Fibroblast of lung (primary cell): ENCODE measurements around the gene SLC1A7. TPM values are rescaled to one million over a fixed set of nuclear protein-coding genes. Genes with fewer than 3 reads are reported as not detected.
A peak's percentile ranks its signal among the peaks of the same experiment; 100 is the strongest.

Source experiments
- DNase-seq, 2 donors: peaks; one replicate each; pipeline versions ENCODE4 v3.0.0 to v3.0.0-alpha.2; 2010; ENCODE audit warnings: low read depth in 2 of 2
- H2AFZ ChIP-seq: 2 replicates; pipeline ENCODE4 v1.5.1; 2012; ENCODE audit warnings: low read length, control low read depth, inconsistent platforms
- H3K27ac ChIP-seq: 2 replicates; pipeline ENCODE4 v1.5.1; 2011; ENCODE audit warnings: low read length, control low read depth; ENCODE audit not compliant: insufficient read depth
- H3K27me3 ChIP-seq: 2 replicates; pipeline ENCODE4 v1.5.1; 2011; ENCODE audit warnings: mild to moderate bottlenecking, low read length; ENCODE audit not compliant: control insufficient read depth, insufficient read depth
- H3K36me3 ChIP-seq: 2 replicates; pipeline ENCODE4 v1.5.1; 2011; ENCODE audit warnings: low read length; ENCODE audit not compliant: control insufficient read depth, insufficient read depth
- H3K4me1 ChIP-seq: 2 replicates; pipeline ENCODE4 v1.5.1; 2011; ENCODE audit warnings: low read length; ENCODE audit not compliant: control insufficient read depth, insufficient read depth; ENCODE audit errors: extremely low read depth
- H3K4me2 ChIP-seq: 2 replicates; pipeline ENCODE4 v1.5.1; 2011; ENCODE audit warnings: low read length, control low read depth; ENCODE audit not compliant: insufficient read depth; ENCODE audit errors: extremely low read depth
- H3K4me3 ChIP-seq, 4 experiments: fragments of 200-600 bp in 1 of 4; sonication (generic) in 1 of 4; replicated peaks in 1 of 4; 2 replicates each; pipeline ENCODE4 v1.5.1; 2011 to 2016; ENCODE audit warnings: low read length in 4 of 4, low read depth in 3 of 4, mild to moderate bottlenecking in 3 of 4, control low read depth in 2 of 4, inconsistent platforms in 1 of 4, mixed read lengths in 1 of 4; ENCODE audit not compliant: insufficient read depth in 1 of 4; ENCODE audit errors: control extremely low read depth in 1 of 4
- H3K79me2 ChIP-seq: 2 replicates; pipeline ENCODE4 v1.5.1; 2012; ENCODE audit warnings: mild to moderate bottlenecking, low read length, inconsistent platforms; ENCODE audit not compliant: control insufficient read depth, insufficient read depth
- H3K9ac ChIP-seq: 2 replicates; pipeline ENCODE4 v1.5.1; 2011; ENCODE audit warnings: mild to moderate bottlenecking, low read length, control low read depth; ENCODE audit not compliant: insufficient read depth
- H3K9me3 ChIP-seq: 2 replicates; pipeline ENCODE4 v1.5.1; 2012; ENCODE audit warnings: low read depth, low read length; ENCODE audit not compliant: control insufficient read depth, insufficient read depth
- H4K20me1 ChIP-seq: 2 replicates; pipeline ENCODE4 v1.5.1; 2011; ENCODE audit warnings: low read length; ENCODE audit not compliant: control insufficient read depth, insufficient read depth; ENCODE audit errors: extremely low read depth
- CTCF ChIP-seq, 2 donors: IDR thresholded peaks in 1 of 2; conservative IDR thresholded peaks in 1 of 2; 1 replicate in 1 of 2; 2 replicates in 1 of 2; pipeline ENCODE4 v1.5.1; 2011 to 2012; ENCODE audit warnings: low read length in 2 of 2, control low read depth in 1 of 2, inconsistent platforms in 1 of 2, low read depth in 1 of 2, mild to moderate bottlenecking in 1 of 2
- EZH2 ChIP-seq: IDR thresholded peaks from 2 replicates; pipeline ENCODE4 v1.5.1; 2012; ENCODE audit warnings: low read length, control low read depth, mild to moderate bottlenecking; ENCODE audit errors: missing control alignments
- polyA plus RNA-seq, 2 donors: library from polyadenylated mRNA; depleted of rRNA in 1 of 2; stranded (reverse) in 1 of 2; unstranded in 1 of 2; fragments of >200 nt; gene quantifications; 2 replicates each; pipeline ENCODE4 v1.2.1, GENCODE V29; 2011 to 2012; ENCODE audit warnings: missing spikeins in 1 of 2
- total RNA-seq: library from RNA; depleted of rRNA; stranded (reverse); fragments of >200 nt; gene quantifications from 2 replicates; pipeline ENCODE4 v1.2.1, GENCODE V29; 2014

The SLC1A7 gene
- total and polyA plus RNA-seq, 2 donors (not counting 1 experiment from before 2014, with no cell fraction given), result 0.15 to 0.33 TPM

DNA sequence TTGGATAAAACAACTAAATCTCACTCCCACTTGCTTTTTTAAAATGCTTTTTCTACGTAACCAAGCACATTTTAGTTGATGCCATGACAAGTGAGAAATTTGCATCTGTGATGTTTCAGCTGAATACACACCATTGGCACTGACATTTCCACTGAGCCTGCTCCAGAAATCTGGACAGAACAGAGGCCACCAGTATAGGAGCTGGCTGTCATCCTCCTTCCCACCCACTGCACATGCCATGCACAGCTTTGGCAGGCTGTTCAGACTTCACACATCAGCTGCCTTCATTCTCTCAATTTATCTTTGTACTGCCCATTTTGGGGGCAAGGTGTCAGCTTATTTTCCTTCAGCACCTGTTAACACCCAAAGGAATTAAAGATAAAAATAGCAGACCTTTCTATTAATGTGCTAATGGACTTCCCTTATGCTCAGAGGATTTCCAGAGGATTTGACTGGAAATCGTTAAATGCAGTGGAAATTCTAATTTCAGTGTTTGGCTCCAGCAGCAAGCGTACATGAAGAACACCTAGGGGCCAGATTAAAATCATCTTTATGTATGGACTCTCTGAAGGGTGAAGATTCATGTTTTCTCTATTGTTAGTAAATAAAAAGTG, 93.4 kb downstream of the SLC1A7 start:
- TF ChIP-seq CTCF (conservative IDR thresholded peaks at IDR 0.05 in 1 of 2, IDR thresholded peaks at IDR 0.05 in 1 of 2; ENCODE audit: low read depth in 1 of 2, low read length in 2 of 2) (no peak), EZH2 (no peak)
- Histone ChIP-seq H3K27ac (no peak overlapping the region), H4K20me1 (no peaks in the 10 kb centered on the region), H3K9ac (no peak overlapping the region), H2AFZ (no peak overlapping the region), H3K4me1 (peaks cover 6% of the 10 kb centered on the region), H3K4me2 (no peak overlapping the region), H3K9me3 (no peaks in the 10 kb centered on the region), H3K4me3 (no peak overlapping the region), H3K79me2 (no peaks in the 10 kb centered on the region), H3K36me3 (peaks cover 4% of the 10 kb centered on the region), H3K27me3 (no peaks in the 10 kb centered on the region)
- DNase-seq, result no peak

DNA sequence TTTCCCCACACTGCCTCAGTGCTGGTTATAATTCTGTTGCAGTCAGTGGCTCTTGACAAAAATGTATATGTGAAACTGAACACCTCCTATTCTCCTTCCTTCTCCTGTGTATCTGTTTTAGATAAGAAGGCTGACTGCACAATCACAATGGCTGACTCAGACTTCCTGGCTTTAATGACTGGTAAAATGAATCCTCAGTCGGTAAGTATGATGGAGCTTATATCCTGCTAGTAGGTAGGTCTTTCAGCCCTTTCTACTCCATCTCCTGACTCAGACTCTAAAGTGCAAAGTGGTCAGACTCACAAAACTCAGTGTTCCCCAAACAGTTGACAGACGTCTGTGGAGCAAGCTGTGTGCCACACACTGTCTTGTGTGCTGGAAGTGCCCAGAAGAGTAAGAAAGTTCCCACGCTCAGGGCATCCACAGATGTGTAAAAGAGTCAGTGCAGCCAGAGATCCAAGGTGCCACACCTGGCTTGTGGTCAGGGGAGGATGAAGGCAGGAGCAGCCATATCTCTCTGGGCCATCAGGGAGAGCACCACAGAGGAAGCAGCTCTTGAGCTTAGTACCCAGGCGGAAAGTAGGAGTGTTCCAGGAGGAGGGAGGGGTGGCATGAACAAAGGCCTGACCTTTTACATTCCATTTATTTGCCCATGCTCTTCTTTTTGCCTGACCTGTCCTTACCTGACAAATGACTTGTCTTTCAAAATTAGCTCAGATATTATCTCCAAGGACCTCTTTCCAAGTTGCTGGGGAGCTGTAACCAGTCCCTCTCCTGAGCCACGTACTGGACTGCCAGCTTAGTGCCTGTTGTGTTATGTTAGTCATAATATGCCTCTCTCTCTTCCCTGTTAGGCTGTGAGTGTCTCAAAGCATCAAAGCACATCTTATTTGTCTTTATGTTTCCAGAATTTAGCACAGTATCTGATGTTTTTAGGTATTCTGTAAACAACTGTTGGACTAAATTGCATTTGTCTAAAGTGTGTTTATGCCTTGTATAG, 94.4 kb downstream of the SLC1A7 start:
- no peak overlapping the region for H3K4me2 ChIP-seq
- H3K9me3 ChIP-seq, result no peaks in the 10 kb centered on the region
- no peak overlapping the region for H3K9ac ChIP-seq
- no peaks in the 10 kb centered on the region for H3K27me3 ChIP-seq
- no peaks in the 10 kb centered on the region for H4K20me1 ChIP-seq
- H3K27ac ChIP-seq, result no peak overlapping the region
- DNase-seq, result peak; percentile 31 to 98
- no peak overlapping the region for H3K4me3 ChIP-seq
- H3K4me1 ChIP-seq, result peaks cover 11% of the 10 kb centered on the region
- H3K36me3 ChIP-seq, result peaks cover 4% of the 10 kb centered on the region
- no peaks in the 10 kb centered on the region for H3K79me2 ChIP-seq
- no peak for TF ChIP-seq EZH2
- no peak for TF ChIP-seq CTCF (conservative IDR thresholded peaks at IDR 0.05 in 1 of 2, IDR thresholded peaks at IDR 0.05 in 1 of 2; ENCODE audit: low read depth in 1 of 2, low read length in 2 of 2)
- H2AFZ ChIP-seq, result no peak overlapping the region

DNA sequence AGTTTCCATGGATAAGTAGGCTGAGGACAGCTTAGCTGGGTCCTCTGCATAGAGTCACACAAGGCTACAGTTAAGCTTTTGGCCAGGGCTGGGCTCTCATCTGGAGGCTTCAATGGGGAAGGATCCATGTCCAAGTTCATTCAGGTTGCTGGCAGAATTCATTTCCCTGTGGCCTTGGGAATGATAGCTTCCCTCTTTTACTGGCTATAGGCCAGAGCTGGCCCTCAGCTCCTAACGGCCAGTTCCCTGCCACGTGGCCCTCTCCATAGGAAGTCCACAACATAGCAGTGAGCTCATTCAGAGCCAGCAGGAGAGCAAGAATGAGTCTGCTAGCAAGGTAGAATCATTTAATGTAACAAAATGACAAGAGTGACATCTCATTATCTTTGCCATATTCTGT, 95.5 kb downstream of the SLC1A7 start:
- TF ChIP-seq EZH2 (no peak), CTCF (conservative IDR thresholded peaks at IDR 0.05 in 1 of 2, IDR thresholded peaks at IDR 0.05 in 1 of 2; ENCODE audit: low read depth in 1 of 2, low read length in 2 of 2) (no peak)
- Histone ChIP-seq H2AFZ (no peak overlapping the region), H3K79me2 (no peaks in the 10 kb centered on the region), H3K9ac (no peak overlapping the region), H3K27ac (no peak overlapping the region), H3K4me2 (no peak overlapping the region), H3K9me3 (no peaks in the 10 kb centered on the region), H3K36me3 (peaks cover 4% of the 10 kb centered on the region), H3K4me3 (no peak overlapping the region), H4K20me1 (no peaks in the 10 kb centered on the region), H3K4me1 (peaks cover 13% of the 10 kb centered on the region), H3K27me3 (no peaks in the 10 kb centered on the region)
- peak; percentile 33 to 84 for DNase-seq
